ENCODE measurements around the gene SDF4. TPM values are rescaled to one million over a fixed set of nuclear protein-coding genes. Genes with fewer than 3 reads are reported as not detected.
A peak's percentile ranks its signal among the peaks of the same experiment; 100 is the strongest.

Gene SDF4
- total RNA-seq, 1 donor from 2014 or later = 175 TPM

DNA sequence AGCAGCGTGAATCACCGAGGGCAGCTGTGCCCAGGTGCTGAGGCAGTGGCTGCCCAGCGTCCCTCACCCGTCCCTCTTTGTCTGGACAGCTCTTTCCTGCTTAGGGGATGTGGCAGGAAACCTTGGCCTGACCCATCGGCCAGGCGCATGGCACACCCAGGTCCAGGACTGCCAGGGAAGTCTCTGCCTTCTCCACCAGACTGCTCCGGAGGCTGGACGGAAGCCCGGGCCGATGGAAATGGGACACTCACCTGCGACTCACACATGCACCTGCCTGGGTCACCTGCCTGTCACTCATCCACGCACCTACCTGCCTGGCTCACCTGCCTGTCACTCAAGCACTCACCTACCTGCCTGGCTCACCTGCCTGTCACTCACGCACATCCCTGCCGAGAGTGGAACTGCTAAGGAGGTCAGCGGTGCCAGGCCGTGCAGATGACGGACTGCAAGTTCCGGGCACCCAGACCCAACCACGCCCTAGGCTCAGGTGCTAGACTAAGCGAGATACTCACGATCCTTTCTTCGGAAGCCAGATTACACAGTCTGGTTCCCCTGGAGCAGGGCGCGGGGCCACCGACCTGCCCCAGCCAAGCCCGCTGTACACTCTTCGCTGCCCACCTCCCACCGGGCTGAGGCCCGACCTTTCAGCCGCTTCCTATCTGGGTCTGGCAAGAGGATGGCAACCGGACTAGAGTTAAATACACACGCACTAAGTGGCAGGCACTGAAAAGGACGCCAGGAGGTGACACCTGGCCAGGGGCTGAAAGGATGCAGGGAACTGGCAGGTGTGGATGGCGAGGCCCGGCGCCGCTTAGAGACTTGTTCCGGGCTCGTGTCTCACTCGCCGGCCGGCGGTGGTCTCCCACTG is 40.8 kb upstream of the SDF4 start:
- Histone ChIP-seq H3K9ac (ENCODE audit: low read length) (peak overlapping the region; percentile 99), H3K27me3 (ENCODE audit: insufficient read depth, low read length) (no peaks in the 10 kb centered on the region), H4K20me1 (ENCODE audit: insufficient read depth, low read length) (peaks cover 47% of the 10 kb centered on the region), H3K9me3 (ENCODE audit: insufficient read depth, low read depth, low read length) (no peaks in the 10 kb centered on the region), H2AFZ (ENCODE audit: low read depth, low read length) (no peak overlapping the region), H3K27ac (ENCODE audit: low read depth, low read length) (peak overlapping the region; percentile 90), H3K36me3 (ENCODE audit: insufficient read depth, low read length) (no peaks in the 10 kb centered on the region), H3K4me3 (ENCODE audit: insufficient read depth, low read depth, low read length) (peak overlapping the region; percentile 88), H3K4me1 (ENCODE audit: insufficient read depth, low read length) (peaks cover 40% of the 10 kb centered on the region), H3K79me2 (ENCODE audit: insufficient read depth, low read length) (peaks cover 61% of the 10 kb centered on the region), H3K4me2 (ENCODE audit: low read length) (peak overlapping the region; percentile 99)
- H3K4me1 Mint-ChIP-seq (ENCODE audit: low read depth, unreplicated experiment) = peaks cover 35% of the 10 kb centered on the region
- H3K4me3 Mint-ChIP-seq (ENCODE audit: unreplicated experiment) = peak overlapping the region; percentile 93
- DNase-seq (ENCODE audit: low read depth) (no peak), FAIRE-seq (no peak)
- H3K9me3 Mint-ChIP-seq (ENCODE audit: unreplicated experiment) = no peaks in the 10 kb centered on the region
- H3K27ac Mint-ChIP-seq (ENCODE audit: unreplicated experiment) = peak overlapping the region; percentile 93
- TF ChIP-seq EZH2 (IDR thresholded peaks at IDR 0.05; ENCODE audit: insufficient read depth, low read length) = no peak
- TF ChIP-seq, protein P1, sequence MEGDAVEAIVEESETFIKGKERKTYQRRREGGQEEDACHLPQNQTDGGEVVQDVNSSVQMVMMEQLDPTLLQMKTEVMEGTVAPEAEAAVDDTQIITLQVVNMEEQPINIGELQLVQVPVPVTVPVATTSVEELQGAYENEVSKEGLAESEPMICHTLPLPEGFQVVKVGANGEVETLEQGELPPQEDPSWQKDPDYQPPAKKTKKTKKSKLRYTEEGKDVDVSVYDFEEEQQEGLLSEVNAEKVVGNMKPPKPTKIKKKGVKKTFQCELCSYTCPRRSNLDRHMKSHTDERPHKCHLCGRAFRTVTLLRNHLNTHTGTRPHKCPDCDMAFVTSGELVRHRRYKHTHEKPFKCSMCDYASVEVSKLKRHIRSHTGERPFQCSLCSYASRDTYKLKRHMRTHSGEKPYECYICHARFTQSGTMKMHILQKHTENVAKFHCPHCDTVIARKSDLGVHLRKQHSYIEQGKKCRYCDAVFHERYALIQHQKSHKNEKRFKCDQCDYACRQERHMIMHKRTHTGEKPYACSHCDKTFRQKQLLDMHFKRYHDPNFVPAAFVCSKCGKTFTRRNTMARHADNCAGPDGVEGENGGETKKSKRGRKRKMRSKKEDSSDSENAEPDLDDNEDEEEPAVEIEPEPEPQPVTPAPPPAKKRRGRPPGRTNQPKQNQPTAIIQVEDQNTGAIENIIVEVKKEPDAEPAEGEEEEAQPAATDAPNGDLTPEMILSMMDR (IDR thresholded peaks at IDR 0.05; ENCODE audit: insufficient read depth, low read depth, low read length) = no peak
- peaks cover 8% of the 10 kb centered on the region for H3K36me3 Mint-ChIP-seq (ENCODE audit: low read depth, unreplicated experiment)
- no peaks in the 10 kb centered on the region for H3K27me3 Mint-ChIP-seq (ENCODE audit: low read depth, unreplicated experiment)

- no peaks in the 10 kb centered on the region for H3K36me3 ChIP-seq (ENCODE audit: insufficient read depth, low read length)
- FAIRE-seq (no peak), DNase-seq (ENCODE audit: low read depth) (peak; percentile 57)
- peak overlapping the region; percentile 44 for H3K9ac ChIP-seq (ENCODE audit: low read length)
- TF ChIP-seq EZH2 (IDR thresholded peaks at IDR 0.05; ENCODE audit: insufficient read depth, low read length) = no peak
- TF ChIP-seq, protein P1 (IDR thresholded peaks at IDR 0.05; ENCODE audit: insufficient read depth, low read depth, low read length) = no peak
- Mint-ChIP-seq H3K9me3 (ENCODE audit: unreplicated experiment) (no peaks in the 10 kb centered on the region), H3K4me1 (ENCODE audit: low read depth, unreplicated experiment) (peaks cover 34% of the 10 kb centered on the region), H3K27me3 (ENCODE audit: low read depth, unreplicated experiment) (no peaks in the 10 kb centered on the region), H3K27ac (ENCODE audit: unreplicated experiment) (peak overlapping the region; percentile 37), H3K4me3 (ENCODE audit: unreplicated experiment) (peak overlapping the region; percentile 85), H3K36me3 (ENCODE audit: low read depth, unreplicated experiment) (peaks cover 11% of the 10 kb centered on the region)
- peaks cover 72% of the 10 kb centered on the region for H3K79me2 ChIP-seq (ENCODE audit: insufficient read depth, low read length)
- H3K27ac ChIP-seq (ENCODE audit: low read depth, low read length) = peak overlapping the region; percentile 6
- peaks cover 52% of the 10 kb centered on the region for H4K20me1 ChIP-seq (ENCODE audit: insufficient read depth, low read length)
- peaks cover 40% of the 10 kb centered on the region for H3K4me1 ChIP-seq (ENCODE audit: insufficient read depth, low read length)
- no peak overlapping the region for H2AFZ ChIP-seq (ENCODE audit: low read depth, low read length)
- no peak overlapping the region for H3K4me3 ChIP-seq (ENCODE audit: insufficient read depth, low read depth, low read length)
- peak overlapping the region; percentile 55 for H3K4me2 ChIP-seq (ENCODE audit: low read length)
- H3K27me3 ChIP-seq (ENCODE audit: insufficient read depth, low read length) = no peaks in the 10 kb centered on the region
- no peaks in the 10 kb centered on the region for H3K9me3 ChIP-seq (ENCODE audit: insufficient read depth, low read depth, low read length)
Observed at GRCh38 chr1:1270813-1271212, 39.0 kb upstream of the SDF4 start.

- FAIRE-seq = no peak
- no peaks in the 10 kb centered on the region for H3K27me3 Mint-ChIP-seq (ENCODE audit: low read depth, unreplicated experiment)
Observed at GRCh38 chr1:1268284-1268682, 36.5 kb upstream of the SDF4 start.

More at GRCh38 chr1:1268284-1268682, 36.5 kb upstream of the SDF4 start:
- no peak overlapping the region for H3K4me3 Mint-ChIP-seq (ENCODE audit: unreplicated experiment)
- peak overlapping the region; percentile 58 for H3K27ac Mint-ChIP-seq (ENCODE audit: unreplicated experiment)
- no peak for DNase-seq (ENCODE audit: low read depth)
- Histone ChIP-seq H3K4me1 (ENCODE audit: insufficient read depth, low read length) (peaks cover 43% of the 10 kb centered on the region), H3K9me3 (ENCODE audit: insufficient read depth, low read depth, low read length) (no peaks in the 10 kb centered on the region), H3K27me3 (ENCODE audit: insufficient read depth, low read length) (no peaks in the 10 kb centered on the region), H3K36me3 (ENCODE audit: insufficient read depth, low read length) (peaks cover 4% of the 10 kb centered on the region), H2AFZ (ENCODE audit: low read depth, low read length) (no peak overlapping the region), H3K9ac (ENCODE audit: low read length) (no peak overlapping the region), H3K4me3 (ENCODE audit: insufficient read depth, low read depth, low read length) (no peak overlapping the region), H4K20me1 (ENCODE audit: insufficient read depth, low read length) (peaks cover 56% of the 10 kb centered on the region), H3K4me2 (ENCODE audit: low read length) (no peak overlapping the region), H3K27ac (ENCODE audit: low read depth, low read length) (no peak overlapping the region), H3K79me2 (ENCODE audit: insufficient read depth, low read length) (peaks cover 79% of the 10 kb centered on the region)
- no peaks in the 10 kb centered on the region for H3K9me3 Mint-ChIP-seq (ENCODE audit: unreplicated experiment)
- peaks cover 40% of the 10 kb centered on the region for H3K4me1 Mint-ChIP-seq (ENCODE audit: low read depth, unreplicated experiment)
- no peak for TF ChIP-seq EZH2 (IDR thresholded peaks at IDR 0.05; ENCODE audit: insufficient read depth, low read length)
- TF ChIP-seq, protein P1 (IDR thresholded peaks at IDR 0.05; ENCODE audit: insufficient read depth, low read depth, low read length) = no peak
- H3K36me3 Mint-ChIP-seq (ENCODE audit: low read depth, unreplicated experiment) = peaks cover 17% of the 10 kb centered on the region

Data from astrocyte (in vitro differentiated cells and primary cell).